AG10803 (cell line): ENCODE measurements around the gene ADGRB3.
A peak's percentile ranks its signal among the peaks of the same experiment; 100 is the strongest.

Source experiments
- DNase-seq: peaks from one replicate; pipeline ENCODE4 v3.0.0; 2010; ENCODE audit warnings: low read depth
- H3K4me3 ChIP-seq: 2 replicates; pipeline ENCODE4 v1.5.1; 2011; ENCODE audit warnings: mild to moderate bottlenecking, low read length, control low read depth
- CTCF ChIP-seq: conservative IDR thresholded peaks from 2 replicates; pipeline ENCODE4 v1.5.1; 2011; ENCODE audit warnings: mild to moderate bottlenecking, low read length, control low read depth, inconsistent platforms

ADGRB3 gene

DNA sequence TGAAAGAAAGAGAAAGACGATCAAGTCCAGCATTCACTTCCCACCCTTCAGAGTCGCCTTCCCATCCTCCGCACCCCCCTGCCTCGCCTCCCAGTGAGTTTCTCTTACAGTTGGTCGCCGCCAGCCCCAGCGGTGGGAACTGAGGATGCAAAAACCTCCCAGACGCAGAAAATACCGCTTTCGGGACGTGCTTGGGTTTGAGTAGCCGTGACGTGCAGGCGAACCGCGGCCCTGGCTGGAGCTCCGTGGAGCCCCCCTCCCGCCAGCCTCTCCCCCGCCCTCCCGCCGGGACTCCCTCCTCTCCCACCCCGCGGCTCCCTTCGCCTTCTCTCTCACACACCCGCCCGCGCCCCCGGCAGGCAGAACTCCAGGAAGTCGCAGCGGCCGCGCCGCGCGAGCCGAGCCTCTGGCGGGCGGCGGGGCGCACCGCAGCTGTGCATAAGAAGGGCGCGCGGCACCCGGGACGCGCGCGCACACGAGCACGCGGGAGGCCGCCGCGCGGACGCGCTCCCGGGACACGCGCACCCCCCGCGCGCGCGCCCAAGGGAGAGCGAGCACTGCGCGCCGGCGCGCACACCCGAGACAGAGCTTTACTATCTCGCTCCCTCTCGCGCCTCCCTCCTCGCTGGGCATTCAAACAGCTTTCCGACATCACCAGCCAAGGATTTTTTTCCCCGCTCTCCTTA is at the start of gene ADGRB3:
TSS of gene ADGRB3 (plus strand) at position 557 of the 686 bp plus-strand sequence. CDS start 3,394 bp downstream, outside the sequence.
- TF ChIP-seq CTCF, result no peak
- DNase-seq, result peak; percentile 39
- H3K4me3 ChIP-seq, result peak within 1 kb of the TSS; percentile 63

DNA sequence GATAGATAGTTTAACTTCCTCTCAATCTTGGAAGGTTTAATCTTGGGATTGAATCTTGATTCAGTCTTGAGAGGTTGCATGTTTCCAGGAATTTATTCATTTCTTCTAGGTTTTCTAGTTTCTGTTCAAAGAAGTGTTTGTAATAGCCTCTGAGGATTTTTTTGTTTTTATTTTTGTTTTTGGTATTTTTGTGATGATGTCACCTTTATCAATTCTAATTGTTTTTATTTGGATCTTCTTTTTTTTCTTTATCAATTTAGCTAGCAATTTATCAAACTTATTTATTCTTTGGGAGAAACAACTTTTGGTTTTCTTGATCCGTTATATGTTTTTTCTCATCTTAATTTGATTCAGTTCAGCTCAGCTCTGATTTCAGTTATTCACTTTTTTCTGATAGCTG is 41.5 kb upstream of the ADGRB3 start:
- TF ChIP-seq CTCF, result no peak
- no peak for DNase-seq
- H3K4me3 ChIP-seq, result no peak overlapping the region

- DNase-seq, result no peak
- no peak for TF ChIP-seq CTCF
- no peak overlapping the region for H3K4me3 ChIP-seq
These were observed 37.4 kb upstream of the ADGRB3 start for GRCh38 chr6:68597642-68598041.

- no peak for DNase-seq
- no peak overlapping the region for H3K4me3 ChIP-seq
- no peak for TF ChIP-seq CTCF
These were observed 19.1 kb upstream of the ADGRB3 start for GRCh38 chr6:68615938-68616337.

DNA sequence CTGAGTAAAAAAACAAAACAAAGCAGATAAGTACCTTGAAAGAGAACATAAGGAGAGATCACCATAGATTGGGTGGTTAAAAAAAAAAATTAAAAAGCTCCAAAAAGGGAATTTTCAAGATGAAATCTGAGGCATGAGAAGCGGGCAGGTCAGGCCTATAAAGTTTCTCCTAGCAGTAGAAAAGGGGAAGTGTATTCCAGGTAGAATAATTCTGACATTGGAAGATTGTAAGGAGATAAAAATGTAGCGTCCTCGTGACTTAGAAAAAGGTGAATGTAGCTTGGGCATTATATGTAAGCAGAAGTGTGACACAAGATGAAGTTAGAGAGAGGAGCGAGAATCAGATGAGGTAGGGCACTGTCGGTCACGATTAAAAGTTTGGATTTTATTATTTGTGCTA is 9.1 kb upstream of the ADGRB3 start:
- no peak for TF ChIP-seq CTCF
- no peak for DNase-seq
- H3K4me3 ChIP-seq, result no peak overlapping the region

DNA sequence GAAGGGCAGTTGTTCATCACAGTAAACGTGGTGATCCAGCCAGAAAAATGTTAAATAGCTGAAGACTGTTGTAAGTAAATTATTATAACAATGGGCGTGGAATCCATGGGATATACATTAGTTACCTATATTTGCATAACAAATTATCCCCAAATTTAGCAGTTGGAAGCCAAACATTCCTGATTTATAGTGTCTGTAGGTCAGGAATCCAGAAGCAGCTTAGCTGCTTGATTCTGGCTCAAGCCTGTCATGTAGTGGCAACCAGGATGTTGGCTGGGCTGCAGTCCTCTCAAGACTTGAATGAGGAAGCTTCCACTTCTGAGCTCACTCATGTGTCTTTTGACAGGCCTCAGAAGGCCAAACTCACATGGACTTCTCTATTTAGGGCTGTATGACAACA is 6.9 kb upstream of the ADGRB3 start:
- no peak for DNase-seq
- H3K4me3 ChIP-seq, result no peak overlapping the region
- TF ChIP-seq CTCF, result no peak

- DNase-seq, result no peak
- no peak overlapping the region for H3K4me3 ChIP-seq
- TF ChIP-seq CTCF, result no peak
These were observed 2.3 kb upstream of the ADGRB3 start for GRCh38 chr6:68632734-68633133.
